ENCODE results near the gene SPNS1. TPM values are rescaled to one million over a fixed set of nuclear protein-coding genes. Genes with fewer than 3 reads are reported as not detected.

SPNS1 gene
- total RNA-seq, 1 donor from 2014 or later: 68.4 TPM

DNA sequence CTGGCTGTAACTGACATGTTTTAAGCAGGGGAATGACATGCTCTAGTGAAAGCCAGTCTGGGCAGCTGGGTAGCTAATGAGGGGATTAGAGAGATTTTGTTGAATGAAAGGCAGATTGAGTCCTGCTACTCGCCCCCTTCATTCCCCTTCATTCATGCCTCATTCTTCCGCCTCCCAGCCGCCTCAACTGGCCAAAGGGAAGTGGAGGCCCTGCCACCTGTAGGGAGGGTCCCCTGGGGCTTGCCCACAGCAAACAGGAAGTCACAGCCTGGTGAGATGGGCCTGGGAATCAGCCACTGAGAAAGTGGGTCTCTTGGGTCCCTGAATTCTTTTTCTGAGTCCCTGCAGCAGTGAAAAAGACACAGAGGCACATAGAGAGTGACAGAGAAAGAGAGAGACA, 43.9 kb upstream of the SPNS1 start:
- DNase-seq (ENCODE audit: low spot score): no peak
- Mint-ChIP-seq H3K4me3 (ENCODE audit: unreplicated experiment) (no peak overlapping the region), H3K27ac (ENCODE audit: unreplicated experiment) (no peak overlapping the region), H3K27me3 (ENCODE audit: unreplicated experiment) (peaks cover under 1% of the 10 kb centered on the region), H3K9me3 (ENCODE audit: unreplicated experiment) (no peaks in the 10 kb centered on the region), H3K36me3 (ENCODE audit: low read depth, unreplicated experiment) (no peaks in the 10 kb centered on the region), H3K4me1 (ENCODE audit: unreplicated experiment) (peaks cover 5% of the 10 kb centered on the region)
- TF ChIP-seq, protein P1, sequence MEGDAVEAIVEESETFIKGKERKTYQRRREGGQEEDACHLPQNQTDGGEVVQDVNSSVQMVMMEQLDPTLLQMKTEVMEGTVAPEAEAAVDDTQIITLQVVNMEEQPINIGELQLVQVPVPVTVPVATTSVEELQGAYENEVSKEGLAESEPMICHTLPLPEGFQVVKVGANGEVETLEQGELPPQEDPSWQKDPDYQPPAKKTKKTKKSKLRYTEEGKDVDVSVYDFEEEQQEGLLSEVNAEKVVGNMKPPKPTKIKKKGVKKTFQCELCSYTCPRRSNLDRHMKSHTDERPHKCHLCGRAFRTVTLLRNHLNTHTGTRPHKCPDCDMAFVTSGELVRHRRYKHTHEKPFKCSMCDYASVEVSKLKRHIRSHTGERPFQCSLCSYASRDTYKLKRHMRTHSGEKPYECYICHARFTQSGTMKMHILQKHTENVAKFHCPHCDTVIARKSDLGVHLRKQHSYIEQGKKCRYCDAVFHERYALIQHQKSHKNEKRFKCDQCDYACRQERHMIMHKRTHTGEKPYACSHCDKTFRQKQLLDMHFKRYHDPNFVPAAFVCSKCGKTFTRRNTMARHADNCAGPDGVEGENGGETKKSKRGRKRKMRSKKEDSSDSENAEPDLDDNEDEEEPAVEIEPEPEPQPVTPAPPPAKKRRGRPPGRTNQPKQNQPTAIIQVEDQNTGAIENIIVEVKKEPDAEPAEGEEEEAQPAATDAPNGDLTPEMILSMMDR (IDR thresholded peaks at IDR 0.05; ENCODE audit: unreplicated experiment): no peak

DNA sequence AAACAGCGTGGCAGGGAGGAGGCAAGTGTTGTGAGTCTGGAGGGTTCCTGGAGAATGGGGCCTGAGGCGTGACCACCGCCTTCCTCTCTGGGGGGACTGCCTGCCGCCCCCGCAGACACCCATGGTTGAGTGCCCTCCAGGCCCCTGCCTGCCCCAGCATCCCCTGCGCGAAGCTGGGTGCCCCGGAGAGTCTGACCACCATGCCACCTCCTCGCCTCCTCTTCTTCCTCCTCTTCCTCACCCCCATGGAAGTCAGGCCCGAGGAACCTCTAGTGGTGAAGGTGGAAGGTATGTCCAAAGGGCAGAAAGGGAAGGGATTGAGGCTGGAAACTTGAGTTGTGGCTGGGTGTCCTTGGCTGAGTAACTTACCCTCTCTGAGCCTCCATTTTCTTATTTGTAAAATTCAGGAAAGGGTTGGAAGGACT, 42.8 kb upstream of the SPNS1 start, which contains the start of gene CD19:
Gene CD19, plus strand, starts transcription at position 171 of the 425 bp plus-strand sequence. Its CDS starts 30 bp downstream, at position 201.
- Mint-ChIP-seq H3K27me3 (ENCODE audit: unreplicated experiment) (peaks cover 2% of the 10 kb centered on the region), H3K36me3 (ENCODE audit: low read depth, unreplicated experiment) (no peaks in the 10 kb centered on the region), H3K4me3 (ENCODE audit: unreplicated experiment) (no peak within 1 kb of the TSS), H3K9me3 (ENCODE audit: unreplicated experiment) (no peaks in the 10 kb centered on the region), H3K27ac (ENCODE audit: unreplicated experiment) (no peak within 1 kb of the TSS), H3K4me1 (ENCODE audit: unreplicated experiment) (no peaks in the 10 kb centered on the region)
- no peak for DNase-seq (ENCODE audit: low spot score)
- TF ChIP-seq, protein P1 (IDR thresholded peaks at IDR 0.05; ENCODE audit: unreplicated experiment): no peak

DNA sequence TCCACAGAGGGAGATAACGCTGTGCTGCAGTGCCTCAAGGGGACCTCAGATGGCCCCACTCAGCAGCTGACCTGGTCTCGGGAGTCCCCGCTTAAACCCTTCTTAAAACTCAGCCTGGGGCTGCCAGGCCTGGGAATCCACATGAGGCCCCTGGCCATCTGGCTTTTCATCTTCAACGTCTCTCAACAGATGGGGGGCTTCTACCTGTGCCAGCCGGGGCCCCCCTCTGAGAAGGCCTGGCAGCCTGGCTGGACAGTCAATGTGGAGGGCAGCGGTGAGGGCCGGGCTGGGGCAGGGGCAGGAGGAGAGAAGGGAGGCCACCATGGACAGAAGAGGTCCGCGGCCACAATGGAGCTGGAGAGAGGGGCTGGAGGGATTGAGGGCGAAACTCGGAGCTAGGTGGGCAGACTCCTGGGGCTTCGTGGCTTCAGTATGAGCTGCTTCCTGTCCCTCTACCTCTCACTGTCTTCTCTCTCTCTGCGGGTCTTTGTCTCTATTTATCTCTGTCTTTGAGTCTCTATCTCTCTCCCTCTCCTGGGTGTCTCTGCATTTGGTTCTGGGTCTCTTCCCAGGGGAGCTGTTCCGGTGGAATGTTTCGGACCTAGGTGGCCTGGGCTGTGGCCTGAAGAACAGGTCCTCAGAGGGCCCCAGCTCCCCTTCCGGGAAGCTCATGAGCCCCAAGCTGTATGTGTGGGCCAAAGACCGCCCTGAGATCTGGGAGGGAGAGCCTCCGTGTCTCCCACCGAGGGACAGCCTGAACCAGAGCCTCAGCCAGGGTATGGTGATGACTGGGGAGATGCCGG, 42.0 kb upstream of the SPNS1 start:
- peaks cover 2% of the 10 kb centered on the region for H3K27me3 Mint-ChIP-seq (ENCODE audit: unreplicated experiment)
- no peak overlapping the region for H3K27ac Mint-ChIP-seq (ENCODE audit: unreplicated experiment)
- H3K4me3 Mint-ChIP-seq (ENCODE audit: unreplicated experiment): no peak overlapping the region
- no peak for DNase-seq (ENCODE audit: low spot score)
- TF ChIP-seq, protein P1 (IDR thresholded peaks at IDR 0.05; ENCODE audit: unreplicated experiment): no peak
- no peaks in the 10 kb centered on the region for H3K9me3 Mint-ChIP-seq (ENCODE audit: unreplicated experiment)
- no peaks in the 10 kb centered on the region for H3K36me3 Mint-ChIP-seq (ENCODE audit: low read depth, unreplicated experiment)
- H3K4me1 Mint-ChIP-seq (ENCODE audit: unreplicated experiment): no peaks in the 10 kb centered on the region

DNA sequence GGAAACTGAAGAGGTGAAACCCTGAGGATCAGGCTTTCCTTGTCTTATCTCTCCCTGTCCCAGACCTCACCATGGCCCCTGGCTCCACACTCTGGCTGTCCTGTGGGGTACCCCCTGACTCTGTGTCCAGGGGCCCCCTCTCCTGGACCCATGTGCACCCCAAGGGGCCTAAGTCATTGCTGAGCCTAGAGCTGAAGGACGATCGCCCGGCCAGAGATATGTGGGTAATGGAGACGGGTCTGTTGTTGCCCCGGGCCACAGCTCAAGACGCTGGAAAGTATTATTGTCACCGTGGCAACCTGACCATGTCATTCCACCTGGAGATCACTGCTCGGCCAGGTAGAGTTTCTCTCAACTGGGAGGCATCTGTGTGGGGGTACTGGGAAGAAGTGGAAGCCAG, 41.4 kb upstream of the SPNS1 start:
- Mint-ChIP-seq H3K36me3 (ENCODE audit: low read depth, unreplicated experiment) (no peaks in the 10 kb centered on the region), H3K4me1 (ENCODE audit: unreplicated experiment) (no peaks in the 10 kb centered on the region), H3K4me3 (ENCODE audit: unreplicated experiment) (no peak overlapping the region), H3K9me3 (ENCODE audit: unreplicated experiment) (no peaks in the 10 kb centered on the region), H3K27me3 (ENCODE audit: unreplicated experiment) (peaks cover 4% of the 10 kb centered on the region), H3K27ac (ENCODE audit: unreplicated experiment) (no peak overlapping the region)
- DNase-seq (ENCODE audit: low spot score): no peak
- TF ChIP-seq, protein P1 (IDR thresholded peaks at IDR 0.05; ENCODE audit: unreplicated experiment): no peak

DNA sequence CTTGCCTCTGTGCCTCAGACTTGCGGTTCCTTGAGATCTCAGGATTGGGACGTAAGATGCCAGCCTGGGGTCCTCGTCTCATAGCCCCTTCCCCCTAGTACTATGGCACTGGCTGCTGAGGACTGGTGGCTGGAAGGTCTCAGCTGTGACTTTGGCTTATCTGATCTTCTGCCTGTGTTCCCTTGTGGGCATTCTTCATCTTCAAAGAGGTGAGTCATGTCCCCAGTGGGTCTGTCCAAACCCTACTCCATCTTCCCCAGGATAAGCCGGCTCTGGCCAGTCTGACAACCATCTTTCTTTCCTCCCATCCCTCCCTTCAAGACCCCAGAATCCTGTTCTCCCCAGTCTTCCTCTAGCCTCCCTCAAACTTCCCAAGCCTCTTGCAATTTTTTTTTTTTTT, 39.2 kb upstream of the SPNS1 start:
- no peak for DNase-seq (ENCODE audit: low spot score)
- no peaks in the 10 kb centered on the region for H3K36me3 Mint-ChIP-seq (ENCODE audit: low read depth, unreplicated experiment)
- peaks cover 4% of the 10 kb centered on the region for H3K4me1 Mint-ChIP-seq (ENCODE audit: unreplicated experiment)
- no peak overlapping the region for H3K4me3 Mint-ChIP-seq (ENCODE audit: unreplicated experiment)
- peaks cover 4% of the 10 kb centered on the region for H3K27me3 Mint-ChIP-seq (ENCODE audit: unreplicated experiment)
- H3K9me3 Mint-ChIP-seq (ENCODE audit: unreplicated experiment): no peaks in the 10 kb centered on the region
- H3K27ac Mint-ChIP-seq (ENCODE audit: unreplicated experiment): no peak overlapping the region
- TF ChIP-seq, protein P1 (IDR thresholded peaks at IDR 0.05; ENCODE audit: unreplicated experiment): no peak
